H9 (cell line): ENCODE results near the gene PTPN2. TPM values are rescaled to one million over a fixed set of nuclear protein-coding genes. Genes with fewer than 3 reads are reported as not detected.
"Not testable (repeated sequence)": the region's sequence is repeated elsewhere in the genome, so short reads cannot be mapped to it uniquely, and the experiment has no call there.

Experiments used
- DNase-seq: peaks from one replicate; pipeline ENCODE4 v3.0.0-alpha.2; 2017
- H2AFZ ChIP-seq: one replicate; pipeline ENCODE4 v1.6.1; 2013; ENCODE audit warnings: mild to moderate bottlenecking, low read length, control low read depth, moderate library complexity
- H2AK5ac ChIP-seq: 2 replicates; pipeline ENCODE4 v1.6.1; 2013; ENCODE audit warnings: low read length, control low read depth, mixed read lengths; ENCODE audit not compliant: insufficient read length
- H2BK120ac ChIP-seq: one replicate; pipeline ENCODE4 v1.6.1; 2013; ENCODE audit warnings: low read depth, mild to moderate bottlenecking, low read length, control low read depth, inconsistent platforms; ENCODE audit not compliant: poor library complexity, severe bottlenecking
- H2BK12ac ChIP-seq: 2 replicates; pipeline ENCODE4 v1.6.1; 2013; ENCODE audit warnings: low read length, control low read depth, mixed read lengths, low read depth; ENCODE audit not compliant: insufficient read length
- H2BK15ac ChIP-seq: 2 replicates; pipeline ENCODE4 v1.6.1; 2013; ENCODE audit warnings: low read depth, low read length, control low read depth
- H2BK20ac ChIP-seq: one replicate; pipeline ENCODE4 v1.6.1; 2013; ENCODE audit warnings: low read depth, mild to moderate bottlenecking, low read length, control low read depth, inconsistent platforms; ENCODE audit not compliant: poor library complexity, severe bottlenecking
- H2BK5ac ChIP-seq: 2 replicates; pipeline ENCODE4 v1.6.1; 2013; ENCODE audit warnings: low read length, control low read depth, mixed read lengths; ENCODE audit not compliant: insufficient read length
- H3K14ac ChIP-seq: 2 replicates; pipeline ENCODE4 v1.6.1; 2013; ENCODE audit warnings: low read length, control low read depth; ENCODE audit not compliant: insufficient read depth
- H3K18ac ChIP-seq: 2 replicates; pipeline ENCODE4 v1.6.1; 2013; ENCODE audit warnings: low read depth, mild to moderate bottlenecking, mixed read lengths, low read length, control low read depth; ENCODE audit not compliant: insufficient read length
- H3K23ac ChIP-seq: 2 replicates; pipeline ENCODE4 v1.6.1; 2013; ENCODE audit warnings: low read length, control low read depth, mixed read lengths, low read depth; ENCODE audit not compliant: insufficient read length
- H3K23me2 ChIP-seq: 2 replicates; pipeline ENCODE4 v1.6.1; 2013; ENCODE audit warnings: low read depth, mild to moderate bottlenecking, mixed read lengths, low read length, control low read depth; ENCODE audit not compliant: insufficient read length, poor library complexity, severe bottlenecking
- H3K27ac ChIP-seq: 2 replicates; pipeline ENCODE4 v1.5.1; 2013; ENCODE audit warnings: low read length, control low read depth, mixed read lengths, low read depth; ENCODE audit not compliant: insufficient read length
- H3K27me3 ChIP-seq: 2 replicates; pipeline ENCODE4 v1.6.1; 2013; ENCODE audit warnings: low read length, control low read depth, inconsistent platforms; ENCODE audit not compliant: insufficient read depth
- H3K4ac ChIP-seq: 2 replicates; pipeline ENCODE4 v1.6.1; 2013; ENCODE audit warnings: low read depth, mild to moderate bottlenecking, control low read depth, inconsistent platforms, low read length, moderate library complexity
- H3K4me1 ChIP-seq: 2 replicates; pipeline ENCODE4 v1.6.1; 2013; ENCODE audit warnings: low read length, control low read depth, inconsistent platforms; ENCODE audit not compliant: insufficient read depth
- H3K4me2 ChIP-seq: 2 replicates; pipeline ENCODE4 v1.6.1; 2013; ENCODE audit warnings: low read length, control low read depth, mixed read lengths; ENCODE audit not compliant: insufficient read length, insufficient read depth
- H3K56ac ChIP-seq: 2 replicates; pipeline ENCODE4 v1.6.1; 2013; ENCODE audit warnings: low read depth, mild to moderate bottlenecking, mixed read lengths, low read length, control low read depth; ENCODE audit not compliant: insufficient read length
- H3K79me1 ChIP-seq: 2 replicates; pipeline ENCODE4 v1.6.1; 2013; ENCODE audit warnings: low read depth, mild to moderate bottlenecking, moderate library complexity, low read length, control low read depth, inconsistent platforms; ENCODE audit not compliant: insufficient read depth, poor library complexity, severe bottlenecking
- H3K79me2 ChIP-seq: 2 replicates; pipeline ENCODE4 v1.6.1; 2013; ENCODE audit warnings: low read length, control low read depth, inconsistent platforms; ENCODE audit not compliant: insufficient read depth
- H3K9ac ChIP-seq: 2 replicates; pipeline ENCODE4 v1.6.1; 2013; ENCODE audit warnings: low read length, control low read depth, mixed read lengths; ENCODE audit not compliant: insufficient read length; ENCODE audit errors: extremely low read depth
- H3K9me3 ChIP-seq: one replicate; pipeline ENCODE4 v1.6.1; 2013; ENCODE audit warnings: low read depth, low read length, inconsistent platforms; ENCODE audit not compliant: control insufficient read depth
- H3T11ph ChIP-seq: one replicate; pipeline ENCODE4 v1.6.1; 2013; ENCODE audit warnings: mild to moderate bottlenecking, low read length, control low read depth, inconsistent platforms
- H4K20me1 ChIP-seq: one replicate; pipeline ENCODE4 v1.6.1; 2013; ENCODE audit not compliant: control insufficient read depth, insufficient read length, insufficient read depth
- H4K5ac ChIP-seq: 2 replicates; pipeline ENCODE4 v1.6.1; 2013; ENCODE audit warnings: low read depth, mild to moderate bottlenecking, mixed read lengths, low read length, control low read depth; ENCODE audit not compliant: insufficient read length
- H4K8ac ChIP-seq: replicated peaks from 2 replicates; pipeline ENCODE4 v1.6.1; 2013; ENCODE audit warnings: low read length, control low read depth, mixed read lengths, low read depth; ENCODE audit not compliant: insufficient read length
- H4K91ac ChIP-seq: 2 replicates; pipeline ENCODE4 v1.6.1; 2013; ENCODE audit warnings: low read depth, mild to moderate bottlenecking, moderate library complexity, mixed read lengths, low read length, control low read depth; ENCODE audit not compliant: insufficient read length
- H3K27ac Mint-ChIP-seq, 3 experiments: 2 replicates in 2 of 3; 3 replicates in 1 of 3; pipeline ENCODE4 v1.8.0; 2020 to 2021; ENCODE audit warnings: mixed read lengths in 3 of 3, mild to moderate bottlenecking in 1 of 3, moderate library complexity in 1 of 3
- H3K27me3 Mint-ChIP-seq: 2 replicates; pipeline ENCODE4 v1.8.0; 2021; ENCODE audit warnings: low read depth, mild to moderate bottlenecking, moderate library complexity, mixed read lengths
- H3K36me3 Mint-ChIP-seq, 3 experiments: 2 replicates in 2 of 3; 3 replicates in 1 of 3; pipeline ENCODE4 v1.8.0; 2020 to 2021; ENCODE audit warnings: low read depth in 3 of 3, mixed read lengths in 3 of 3; ENCODE audit not compliant: insufficient read depth in 1 of 3
- H3K4me1 Mint-ChIP-seq, 2 experiments: 2 replicates each; pipeline ENCODE4 v1.8.0; 2020; ENCODE audit warnings: mixed read lengths in 2 of 2
- H3K4me3 Mint-ChIP-seq, 2 experiments: 2 replicates in 1 of 2; 3 replicates in 1 of 2; pipeline ENCODE4 v1.8.0; 2020 to 2021; ENCODE audit warnings: mild to moderate bottlenecking in 2 of 2, mixed read lengths in 2 of 2, moderate library complexity in 1 of 2
- H3K9me3 Mint-ChIP-seq, 2 experiments: 2 replicates in 1 of 2; 3 replicates in 1 of 2; pipeline ENCODE4 v1.8.0; 2020; ENCODE audit warnings: mild to moderate bottlenecking in 2 of 2, mixed read lengths in 2 of 2, moderate library complexity in 1 of 2
- WGBS: extraction: QIAGEN DNeasy Blood & Tissue Kit; methylation state at CpG from one replicate; pipeline ENCODE4 v1.1.7; 2013; ENCODE audit warnings: missing lambda C conversion rate, low lambda C conversion rate, mixed read lengths; ENCODE audit not compliant: insufficient read length; ENCODE audit errors: extremely low coverage; 5-methylcytosine and 5-hydroxymethylcytosine counted together
- total RNA-seq: library from RNA; stranded (reverse); gene quantifications from 2 replicates; pipeline ENCODE4 v1.2.1, GENCODE V29; 2021

PTPN2 gene
- total RNA-seq, 1 experiment from 2014 or later = 48.7 TPM

- H2BK12ac ChIP-seq, H3K56ac ChIP-seq, H3K27ac ChIP-seq, H3K36me3 Mint-ChIP-seq, H3K4ac ChIP-seq, H2AFZ ChIP-seq, H2BK120ac ChIP-seq, H3K18ac ChIP-seq, H4K5ac ChIP-seq, H3K79me1 ChIP-seq, DNase-seq, H3K27ac Mint-ChIP-seq, H3T11ph ChIP-seq, H3K9me3 Mint-ChIP-seq, H3K27me3 Mint-ChIP-seq, H3K9me3 ChIP-seq, H3K14ac ChIP-seq, H4K91ac ChIP-seq, H3K27me3 ChIP-seq, H2BK20ac ChIP-seq, H2BK15ac ChIP-seq, H3K9ac ChIP-seq, H3K4me2 ChIP-seq, H3K4me3 Mint-ChIP-seq, H2BK5ac ChIP-seq, H3K4me1 ChIP-seq, H4K8ac ChIP-seq, H3K79me2 ChIP-seq, H2AK5ac ChIP-seq, H3K23ac ChIP-seq, H4K20me1 ChIP-seq, H3K23me2 ChIP-seq, H3K4me1 Mint-ChIP-seq: not testable (repeated sequence)
- no CpG with 5 or more reads among the region's 14 CpGs for WGBS
Measured at GRCh38 chr18:12756619-12757239, 127.3 kb downstream of the PTPN2 start.

DNA sequence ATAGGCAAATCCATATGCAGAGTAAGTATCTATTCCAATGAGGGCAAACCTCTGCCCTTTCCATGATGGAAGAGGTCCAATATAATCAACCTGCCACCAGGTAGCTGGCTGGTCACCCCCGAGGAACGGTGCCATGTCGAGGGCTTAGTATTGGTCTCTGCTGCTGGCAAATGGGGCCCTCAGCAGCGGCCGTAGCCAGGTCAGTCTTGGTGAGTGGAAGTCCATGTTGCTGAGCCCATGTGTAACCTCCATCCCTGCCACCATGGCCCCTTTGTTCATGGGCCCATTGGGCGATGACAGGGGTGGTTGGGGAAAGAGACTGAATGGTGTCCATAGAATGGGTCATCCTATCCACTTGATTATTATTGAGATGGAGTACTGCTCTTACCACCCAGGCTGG, 128.4 kb downstream of the PTPN2 start:
- not testable (repeated sequence) for H2AK5ac ChIP-seq

More for the DNA sequence above, 128.4 kb downstream of the PTPN2 start:
- H3K18ac ChIP-seq, H3K27ac Mint-ChIP-seq, H3K27me3 ChIP-seq, H3T11ph ChIP-seq, H3K4me3 Mint-ChIP-seq, H3K23me2 ChIP-seq, H3K14ac ChIP-seq, H3K56ac ChIP-seq, H4K5ac ChIP-seq, H3K4me2 ChIP-seq, H3K9ac ChIP-seq, H2BK12ac ChIP-seq, H4K8ac ChIP-seq, H3K23ac ChIP-seq, H3K4me1 Mint-ChIP-seq, H3K79me2 ChIP-seq, H3K27me3 Mint-ChIP-seq, H3K9me3 Mint-ChIP-seq, H3K9me3 ChIP-seq, H3K4ac ChIP-seq, H3K4me1 ChIP-seq, H2BK15ac ChIP-seq, H2AFZ ChIP-seq, H3K27ac ChIP-seq, DNase-seq, H4K91ac ChIP-seq, H3K36me3 Mint-ChIP-seq, H2BK20ac ChIP-seq, H4K20me1 ChIP-seq, H3K79me1 ChIP-seq, H2BK5ac ChIP-seq, H2BK120ac ChIP-seq: not testable (repeated sequence)
- WGBS = no CpG with 5 or more reads among the region's 6 CpGs
